ENCODE measurements around the gene NTRK2.

- TF ChIP-seq CBX5 (IDR thresholded peaks at IDR 0.05; ENCODE audit: low read depth) (no peak), CHD4 (IDR thresholded peaks at IDR 0.05) (no peak), CTCF (IDR thresholded peaks at IDR 0.05 in 2 of 3, conservative IDR thresholded peaks at IDR 0.05 in 1 of 3; ENCODE audit: control insufficient read depth in 2 of 3, extremely low read depth in 1 of 3, insufficient read depth in 1 of 3, low read depth in 3 of 3, low read length in 3 of 3) (no peak)
Observed at GRCh38 chr9:84903963-84904362, 234.4 kb downstream of the NTRK2 start.
